Activated CD8-positive, alpha-beta memory T cell treated with anti-CD3 and anti-CD28 coated beads for 48 hours (primary cell): ENCODE measurements around the gene CDYL2.
"Not testable (repeated sequence)": the region's sequence is repeated elsewhere in the genome, so short reads cannot be mapped to it uniquely, and the experiment has no call there.

Experiments
- DNase-seq, 3 experiments: peaks; one replicate each; pipeline ENCODE4 v3.0.0-alpha.2; 2020; ENCODE audit warnings: low read depth in 2 of 3, low spot score in 2 of 3

The CDYL2 gene

GRCh38 chr16:80804526-80805383 is at the start of gene CDYL2:
TSS of gene CDYL2 (minus strand) at chr16:80804598. CDS start at chr16:80804173, 425 bp downstream.
- peak in 1 of 3 experiments; percentile 9 for DNase-seq

GRCh38 chr16:80852261-80852872 is 48.0 kb upstream of the CDYL2 start:
- DNase-seq, result no peak

DNA sequence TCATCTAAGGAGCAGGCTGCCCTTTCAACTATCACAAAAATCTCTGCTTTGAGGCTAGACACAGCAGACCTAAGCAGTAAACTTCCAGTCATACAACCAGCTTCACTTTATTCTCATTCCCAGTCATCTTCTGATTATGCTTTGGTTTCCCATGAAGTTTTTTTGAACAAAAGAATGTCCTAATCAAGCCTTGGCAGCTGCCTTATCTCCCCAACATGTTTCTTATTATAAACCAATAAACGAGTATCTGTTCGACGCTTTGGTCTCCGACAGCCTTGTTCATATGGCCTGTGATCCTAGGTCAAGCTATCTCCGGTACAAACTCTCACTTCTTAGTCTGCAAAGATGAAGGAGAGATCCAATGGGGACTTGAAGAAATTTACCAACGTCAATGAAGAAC is 47.4 kb upstream of the CDYL2 start:
- no peak for DNase-seq

DNA sequence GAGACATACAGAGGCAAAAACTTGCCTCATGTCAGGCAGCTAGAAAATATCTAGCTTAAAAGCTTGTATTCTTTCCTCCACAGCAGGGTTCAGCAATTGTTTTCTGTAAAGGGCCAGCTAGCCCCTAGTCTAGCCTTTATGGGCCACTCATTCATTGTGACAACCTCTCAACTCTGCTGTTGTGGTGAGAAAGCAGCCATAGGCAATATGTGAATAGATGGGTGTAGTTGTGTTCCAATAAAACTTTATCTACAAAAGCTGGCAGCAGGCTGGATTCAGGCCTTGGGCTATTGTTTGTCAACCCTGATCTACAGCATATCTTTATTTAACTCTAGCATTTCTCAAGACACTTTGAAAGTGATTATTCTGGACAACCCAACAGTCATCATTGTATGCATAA is 46.4 kb upstream of the CDYL2 start:
- DNase-seq, result no peak

DNA sequence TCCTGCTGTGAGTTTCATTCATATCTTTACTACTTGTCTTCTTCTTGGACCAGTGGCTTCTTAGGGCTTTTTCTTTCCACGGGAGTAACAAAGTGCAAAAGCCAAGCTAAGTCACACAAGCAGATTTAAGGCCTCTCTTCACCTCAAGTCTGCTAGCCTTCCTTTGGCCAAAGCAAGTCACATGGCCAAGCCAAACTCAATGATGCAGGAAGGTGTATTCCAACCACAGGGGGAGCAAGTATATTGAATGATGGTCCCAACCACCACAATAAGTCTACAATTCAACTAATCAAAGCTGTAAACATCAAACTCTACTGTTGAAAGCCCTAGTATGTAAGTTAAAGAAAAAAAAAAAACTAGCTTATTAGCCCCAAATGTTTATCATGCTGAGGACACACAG is 44.5 kb upstream of the CDYL2 start:
- DNase-seq, result no peak

DNA sequence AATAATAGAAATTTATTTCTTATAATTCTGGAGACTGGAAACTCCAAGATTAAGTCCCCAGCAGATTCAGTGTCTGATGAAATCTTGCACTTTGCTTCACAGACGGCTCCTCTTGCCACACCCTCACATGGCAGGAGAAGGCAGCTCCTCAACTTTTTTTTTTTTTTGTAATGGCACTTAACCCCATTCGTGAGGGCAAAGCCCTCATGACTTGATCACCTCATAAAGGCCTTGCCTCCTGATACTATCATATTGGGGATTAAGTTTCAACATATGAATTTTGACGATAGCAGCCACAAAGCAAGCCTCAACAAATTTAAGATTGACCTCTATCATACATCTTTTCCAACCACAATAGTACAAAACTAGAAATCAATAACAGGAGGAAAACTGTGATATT is 42.3 kb upstream of the CDYL2 start:
- no peak for DNase-seq

DNA sequence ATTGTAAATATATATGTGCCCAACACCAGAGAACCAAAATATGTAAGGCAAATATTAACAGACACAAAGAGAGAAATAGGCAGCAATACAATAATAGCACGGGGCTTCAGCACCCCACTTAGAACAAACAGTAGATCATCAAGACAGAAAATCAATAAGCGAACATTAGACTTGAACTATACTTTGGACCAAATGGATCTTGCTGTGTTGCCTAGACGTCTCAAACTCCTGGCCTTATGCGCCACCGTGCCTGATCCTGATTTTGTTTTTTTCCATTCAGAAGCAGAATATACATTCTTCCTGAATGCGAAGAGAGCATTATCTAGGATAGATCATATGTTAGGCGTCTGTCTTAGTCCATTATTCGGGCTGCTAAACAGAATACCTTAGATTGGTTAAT is 41.9 kb upstream of the CDYL2 start:
- no peak for DNase-seq

DNA sequence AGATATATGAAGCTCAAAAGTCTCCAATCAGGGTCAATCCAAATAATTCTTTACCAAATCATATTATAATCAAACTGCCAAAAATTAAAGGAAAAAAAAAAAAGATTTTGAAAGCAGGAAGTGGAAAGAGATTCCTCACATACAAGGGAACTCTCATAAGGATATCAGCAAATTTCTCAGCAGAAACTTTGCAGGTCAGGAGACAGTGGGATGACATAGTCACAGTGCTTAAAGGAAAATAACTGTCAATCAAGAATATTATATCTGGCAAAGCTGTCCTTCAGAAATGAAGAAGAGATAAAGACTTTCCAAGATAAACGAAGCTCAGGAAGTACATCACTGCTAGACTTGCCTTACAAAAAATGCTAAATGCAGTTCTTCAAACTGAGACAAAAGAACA is 40.0 kb upstream of the CDYL2 start:
- DNase-seq, result no peak

DNA sequence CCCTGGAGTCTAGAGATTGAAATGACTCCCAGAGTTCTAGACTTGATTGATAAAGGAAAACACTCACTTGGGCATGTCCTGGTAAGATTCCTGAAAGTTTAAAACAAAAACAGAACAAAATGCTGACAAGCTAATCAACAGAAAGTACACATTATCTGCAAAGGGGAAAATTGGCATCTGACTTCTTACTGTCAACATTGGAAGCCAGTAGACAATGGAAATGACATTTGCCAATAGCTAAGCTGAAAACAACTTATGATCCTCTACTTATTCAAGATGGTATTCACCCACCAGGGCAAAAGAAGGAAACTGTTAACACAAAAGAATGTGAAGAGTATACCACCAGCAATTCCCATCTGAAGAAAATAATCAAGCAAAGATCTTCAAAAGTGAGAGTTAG is 36.8 kb upstream of the CDYL2 start:
- DNase-seq, result no peak

- DNase-seq, result no peak
These were observed 33.2 kb upstream of the CDYL2 start for GRCh38 chr16:80837533-80838147.

GRCh38 chr16:80836846-80837245 is 32.4 kb upstream of the CDYL2 start:
- DNase-seq, result no peak

- DNase-seq, result no peak
These were observed 31.8 kb upstream of the CDYL2 start for GRCh38 chr16:80836202-80836601.

DNA sequence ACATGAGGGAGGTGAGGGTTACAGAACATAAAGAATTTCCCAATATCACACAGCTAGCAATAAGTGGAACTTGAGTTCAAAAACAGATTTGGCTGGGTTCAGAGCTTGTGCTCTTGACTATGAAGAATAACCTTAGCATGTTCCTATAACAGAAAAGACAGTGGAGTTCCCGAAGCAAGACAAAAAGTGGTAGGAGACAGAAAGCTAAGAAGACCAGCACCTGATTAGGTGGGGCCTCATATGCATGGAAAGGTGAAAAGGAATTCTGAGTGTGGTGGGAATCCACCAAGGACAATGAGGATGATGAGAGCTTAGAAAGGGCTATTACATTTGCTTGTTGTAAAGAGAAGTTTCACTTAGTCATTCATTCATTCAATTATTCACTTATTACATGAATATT is 26.6 kb upstream of the CDYL2 start:
- DNase-seq, result no peak

- no peak for DNase-seq
These were observed 24.1 kb upstream of the CDYL2 start for GRCh38 chr16:80828495-80828894.

- DNase-seq, result no peak
These were observed 22.6 kb upstream of the CDYL2 start for GRCh38 chr16:80827007-80827406.

DNA sequence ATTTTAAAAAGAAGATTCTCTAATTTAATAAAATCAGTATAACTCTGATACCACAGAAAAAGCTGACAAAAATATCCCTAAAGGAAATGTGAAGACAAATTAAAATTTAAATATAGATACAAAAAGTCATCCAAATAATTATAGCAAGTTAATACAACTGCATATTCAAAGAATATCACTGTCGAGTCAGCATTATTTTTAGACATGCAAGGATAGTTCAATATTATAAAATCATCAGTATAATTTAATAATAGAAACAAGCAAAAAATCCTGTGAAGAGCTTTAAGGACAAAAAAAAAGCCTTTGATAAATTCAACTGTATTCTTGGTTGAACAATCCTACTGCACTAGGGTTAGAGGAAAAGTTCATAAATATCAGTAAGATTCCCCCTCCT is 21.0 kb upstream of the CDYL2 start:
- DNase-seq, result no peak

DNA sequence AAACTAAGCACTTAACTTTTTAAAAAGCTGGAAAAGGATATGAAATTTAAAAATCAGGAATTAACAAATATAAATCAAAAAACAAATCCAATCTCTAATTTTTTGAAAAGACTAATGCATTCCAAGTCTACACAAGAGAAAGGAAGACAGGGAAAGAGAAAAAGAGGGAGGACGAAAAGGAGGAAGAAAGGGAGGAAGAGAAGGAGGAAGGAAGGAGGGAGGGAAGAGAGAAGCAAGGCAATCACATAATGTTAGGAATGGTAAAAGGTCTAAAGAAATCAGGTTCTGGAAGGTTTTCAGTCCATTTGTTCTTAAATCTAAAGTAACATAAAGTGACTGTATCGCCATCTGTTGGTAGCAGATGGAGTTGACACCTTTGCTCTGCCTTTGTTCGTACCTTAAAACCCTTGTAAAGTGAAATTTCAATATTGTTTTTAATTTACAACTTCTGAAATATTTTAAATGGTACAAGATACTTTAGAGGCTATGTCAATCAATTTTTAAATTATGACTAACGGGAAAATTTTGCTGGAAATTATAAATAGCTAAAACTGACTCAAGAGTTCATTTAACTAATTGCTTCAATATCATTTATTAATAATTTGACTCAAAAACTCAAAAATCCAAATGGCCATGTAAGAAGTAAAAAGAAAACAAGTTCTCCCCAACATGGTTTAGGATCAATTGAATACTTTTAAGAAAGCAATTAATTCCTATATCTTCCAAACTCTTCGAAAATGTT is 20.4 kb upstream of the CDYL2 start:
- no peak for DNase-seq

DNA sequence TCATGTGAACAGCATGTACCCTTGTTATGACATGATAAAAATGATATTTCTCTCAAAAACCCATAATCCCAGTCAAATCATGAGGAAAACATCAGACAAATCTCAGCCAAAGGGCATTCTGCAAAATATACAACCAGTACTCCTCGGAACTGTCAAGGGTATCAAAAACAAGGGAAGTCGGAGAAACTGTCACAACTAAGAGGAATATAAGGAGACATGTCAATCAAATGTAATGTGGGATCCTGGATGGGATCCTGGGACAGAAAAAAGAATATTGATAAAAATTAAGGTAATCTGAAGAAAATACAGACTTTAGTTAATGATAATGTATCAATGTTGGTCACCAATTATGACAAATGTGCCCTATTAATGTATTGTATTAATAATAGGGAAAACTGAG is 15.6 kb upstream of the CDYL2 start:
- DNase-seq, result no peak

- DNase-seq, result no peak
These were observed 12.0 kb upstream of the CDYL2 start for GRCh38 chr16:80816356-80816755.

DNA sequence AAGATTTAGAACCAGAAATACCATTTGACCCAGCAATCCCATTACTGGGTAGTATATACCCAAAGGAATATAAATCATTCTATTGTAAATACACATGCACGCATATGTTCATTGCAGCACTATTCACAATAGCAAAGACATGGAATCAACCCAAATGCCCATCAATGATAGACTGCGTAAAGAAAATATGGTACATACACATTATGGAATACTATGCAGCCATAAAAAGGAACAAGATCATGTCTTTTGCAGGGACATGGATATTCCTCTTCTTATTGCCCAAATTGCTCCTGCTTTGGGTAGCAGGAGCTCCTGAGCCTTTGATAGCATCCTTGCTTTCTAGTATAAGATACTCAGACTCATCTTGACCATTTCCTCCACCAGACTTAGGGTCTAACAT is 10.9 kb upstream of the CDYL2 start:
- not testable (repeated sequence) for DNase-seq

- DNase-seq, result no peak
These were observed 8.2 kb upstream of the CDYL2 start for GRCh38 chr16:80812593-80812992.

- DNase-seq, result no peak
These were observed 5.0 kb upstream of the CDYL2 start for GRCh38 chr16:80809366-80809765.
